ENCODE measurements around the gene FBXL4.

Gene FBXL4

GRCh38 chr6:98974309-98974708, 26.6 kb upstream of the FBXL4 start:
- Histone ChIP-seq H3K36me3 (ENCODE audit: insufficient read depth, low read length) (no peaks in the 10 kb centered on the region), H3K4me3 (ENCODE audit: low read depth in 1 of 2, low read length in 2 of 2) (no peak overlapping the region), H3K27me3 (ENCODE audit: control insufficient read depth in 1 of 2, insufficient read depth in 2 of 2, low read length in 2 of 2) (no peaks in the 10 kb centered on the region), H3K9ac (ENCODE audit: low read length) (no peak overlapping the region), H3K4me1 (ENCODE audit: insufficient read depth, low read length) (no peaks in the 10 kb centered on the region), H3K27ac (ENCODE audit: low read depth, low read length) (no peak overlapping the region), H3K9me3 (ENCODE audit: low read length) (no peaks in the 10 kb centered on the region)

- H3K4me1 ChIP-seq (ENCODE audit: insufficient read depth, low read length): no peaks in the 10 kb centered on the region
- H3K27me3 ChIP-seq (ENCODE audit: control insufficient read depth in 1 of 2, insufficient read depth in 2 of 2, low read length in 2 of 2): no peaks in the 10 kb centered on the region
- no peak overlapping the region for H3K4me3 ChIP-seq (ENCODE audit: low read depth in 1 of 2, low read length in 2 of 2)
- H3K9me3 ChIP-seq (ENCODE audit: low read length): no peaks in the 10 kb centered on the region
- no peak overlapping the region for H3K9ac ChIP-seq (ENCODE audit: low read length)
- H3K27ac ChIP-seq (ENCODE audit: low read depth, low read length): no peak overlapping the region
- no peaks in the 10 kb centered on the region for H3K36me3 ChIP-seq (ENCODE audit: insufficient read depth, low read length)
These were observed 25.8 kb upstream of the FBXL4 start for GRCh38 chr6:98973571-98973970.

DNA sequence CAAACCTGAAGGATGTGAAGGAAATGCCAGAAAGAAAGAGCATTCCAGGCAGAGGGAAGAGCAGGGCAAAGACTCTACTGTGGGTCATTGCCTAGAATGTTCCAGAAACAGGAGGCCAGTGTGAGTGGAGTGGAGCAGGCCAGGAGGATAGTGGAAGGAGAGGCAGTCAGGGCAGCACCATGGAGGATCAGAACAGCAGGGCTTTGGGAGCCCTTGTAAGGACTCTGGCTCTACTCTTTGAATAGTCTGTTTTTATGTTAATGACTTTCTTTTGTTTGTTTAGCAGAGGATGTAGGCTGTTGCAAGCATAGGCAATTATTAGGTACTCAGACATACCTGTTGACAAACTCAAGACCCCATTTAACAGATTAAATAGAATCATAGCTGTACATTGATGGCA, 23.6 kb upstream of the FBXL4 start:
- no peaks in the 10 kb centered on the region for H3K36me3 ChIP-seq (ENCODE audit: insufficient read depth, low read length)
- no peaks in the 10 kb centered on the region for H3K27me3 ChIP-seq (ENCODE audit: control insufficient read depth in 1 of 2, insufficient read depth in 2 of 2, low read length in 2 of 2)
- H3K9me3 ChIP-seq (ENCODE audit: low read length): no peaks in the 10 kb centered on the region
- no peak overlapping the region for H3K27ac ChIP-seq (ENCODE audit: low read depth, low read length)
- H3K4me1 ChIP-seq (ENCODE audit: insufficient read depth, low read length): no peaks in the 10 kb centered on the region
- H3K9ac ChIP-seq (ENCODE audit: low read length): no peak overlapping the region
- H3K4me3 ChIP-seq (ENCODE audit: low read depth in 1 of 2, low read length in 2 of 2): no peak overlapping the region

GRCh38 chr6:98970469-98970868, 22.7 kb upstream of the FBXL4 start:
- H3K9me3 ChIP-seq (ENCODE audit: low read length): no peaks in the 10 kb centered on the region
- H3K4me3 ChIP-seq (ENCODE audit: low read depth in 1 of 2, low read length in 2 of 2): no peak overlapping the region
- H3K27ac ChIP-seq (ENCODE audit: low read depth, low read length): no peak overlapping the region
- no peak overlapping the region for H3K9ac ChIP-seq (ENCODE audit: low read length)
- H3K27me3 ChIP-seq (ENCODE audit: control insufficient read depth in 1 of 2, insufficient read depth in 2 of 2, low read length in 2 of 2): no peaks in the 10 kb centered on the region
- H3K36me3 ChIP-seq (ENCODE audit: insufficient read depth, low read length): no peaks in the 10 kb centered on the region
- H3K4me1 ChIP-seq (ENCODE audit: insufficient read depth, low read length): no peaks in the 10 kb centered on the region

GRCh38 chr6:98967616-98968015, 19.9 kb upstream of the FBXL4 start:
- Histone ChIP-seq H3K36me3 (ENCODE audit: insufficient read depth, low read length) (no peaks in the 10 kb centered on the region), H3K4me3 (ENCODE audit: low read depth in 1 of 2, low read length in 2 of 2) (no peak overlapping the region), H3K4me1 (ENCODE audit: insufficient read depth, low read length) (peaks cover 10% of the 10 kb centered on the region), H3K9me3 (ENCODE audit: low read length) (no peaks in the 10 kb centered on the region), H3K27ac (ENCODE audit: low read depth, low read length) (no peak overlapping the region), H3K27me3 (ENCODE audit: control insufficient read depth in 1 of 2, insufficient read depth in 2 of 2, low read length in 2 of 2) (no peaks in the 10 kb centered on the region), H3K9ac (ENCODE audit: low read length) (no peak overlapping the region)

GRCh38 chr6:98959631-98960030, 11.9 kb upstream of the FBXL4 start:
- Histone ChIP-seq H3K4me1 (ENCODE audit: insufficient read depth, low read length) (peaks cover 13% of the 10 kb centered on the region), H3K9me3 (ENCODE audit: low read length) (no peaks in the 10 kb centered on the region), H3K27me3 (ENCODE audit: control insufficient read depth in 1 of 2, insufficient read depth in 2 of 2, low read length in 2 of 2) (no peaks in the 10 kb centered on the region), H3K4me3 (ENCODE audit: low read depth in 1 of 2, low read length in 2 of 2) (no peak overlapping the region), H3K27ac (ENCODE audit: low read depth, low read length) (no peak overlapping the region), H3K9ac (ENCODE audit: low read length) (no peak overlapping the region), H3K36me3 (ENCODE audit: insufficient read depth, low read length) (no peaks in the 10 kb centered on the region)

DNA sequence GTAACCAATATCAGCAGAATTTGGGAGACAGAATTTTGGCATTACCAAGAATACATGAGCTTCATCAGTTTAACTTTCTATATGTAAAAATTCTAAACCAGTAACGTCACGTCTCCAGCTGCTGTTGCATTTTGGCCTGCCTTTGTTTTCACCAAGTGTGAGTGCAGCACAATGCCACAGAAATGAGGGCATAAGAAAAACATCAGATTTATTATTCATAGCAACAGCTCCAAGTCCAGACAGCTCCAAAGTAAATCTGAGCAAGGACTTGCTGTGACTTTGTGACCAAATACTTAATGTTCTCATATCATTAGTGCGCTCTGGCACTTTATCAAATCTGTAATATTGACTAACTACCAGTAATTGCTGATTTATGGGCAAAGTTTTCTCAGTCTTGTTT, 11.0 kb upstream of the FBXL4 start:
- Histone ChIP-seq H3K36me3 (ENCODE audit: insufficient read depth, low read length) (no peaks in the 10 kb centered on the region), H3K9ac (ENCODE audit: low read length) (no peak overlapping the region), H3K4me1 (ENCODE audit: insufficient read depth, low read length) (peaks cover 6% of the 10 kb centered on the region), H3K4me3 (ENCODE audit: low read depth in 1 of 2, low read length in 2 of 2) (no peak overlapping the region), H3K27me3 (ENCODE audit: control insufficient read depth in 1 of 2, insufficient read depth in 2 of 2, low read length in 2 of 2) (no peaks in the 10 kb centered on the region), H3K27ac (ENCODE audit: low read depth, low read length) (no peak overlapping the region), H3K9me3 (ENCODE audit: low read length) (no peaks in the 10 kb centered on the region)

- peaks cover 6% of the 10 kb centered on the region for H3K4me1 ChIP-seq (ENCODE audit: insufficient read depth, low read length)
- H3K9me3 ChIP-seq (ENCODE audit: low read length): no peaks in the 10 kb centered on the region
- H3K9ac ChIP-seq (ENCODE audit: low read length): no peak overlapping the region
- H3K27ac ChIP-seq (ENCODE audit: low read depth, low read length): no peak overlapping the region
- no peaks in the 10 kb centered on the region for H3K27me3 ChIP-seq (ENCODE audit: control insufficient read depth in 1 of 2, insufficient read depth in 2 of 2, low read length in 2 of 2)
- H3K36me3 ChIP-seq (ENCODE audit: insufficient read depth, low read length): no peaks in the 10 kb centered on the region
- H3K4me3 ChIP-seq (ENCODE audit: low read depth in 1 of 2, low read length in 2 of 2): no peak overlapping the region
These were observed 9.7 kb upstream of the FBXL4 start for GRCh38 chr6:98957450-98957849.

- no peak overlapping the region for H3K4me3 ChIP-seq (ENCODE audit: low read depth in 1 of 2, low read length in 2 of 2)
- no peak overlapping the region for H3K9ac ChIP-seq (ENCODE audit: low read length)
- H3K36me3 ChIP-seq (ENCODE audit: insufficient read depth, low read length): no peaks in the 10 kb centered on the region
- no peaks in the 10 kb centered on the region for H3K9me3 ChIP-seq (ENCODE audit: low read length)
- peaks cover 18% of the 10 kb centered on the region for H3K4me1 ChIP-seq (ENCODE audit: insufficient read depth, low read length)
- no peaks in the 10 kb centered on the region for H3K27me3 ChIP-seq (ENCODE audit: control insufficient read depth in 1 of 2, insufficient read depth in 2 of 2, low read length in 2 of 2)
- no peak overlapping the region for H3K27ac ChIP-seq (ENCODE audit: low read depth, low read length)
These were observed 1.8 kb upstream of the FBXL4 start for GRCh38 chr6:98949589-98949988.

- H3K9ac ChIP-seq (ENCODE audit: low read length): peak overlapping the region; percentile 62
- no peaks in the 10 kb centered on the region for H3K36me3 ChIP-seq (ENCODE audit: insufficient read depth, low read length)
- H3K4me1 ChIP-seq (ENCODE audit: insufficient read depth, low read length): peaks cover 18% of the 10 kb centered on the region
- peak overlapping the region; percentile 69 to 90 for H3K4me3 ChIP-seq (ENCODE audit: low read depth in 1 of 2, low read length in 2 of 2)
- H3K27me3 ChIP-seq (ENCODE audit: control insufficient read depth in 1 of 2, insufficient read depth in 2 of 2, low read length in 2 of 2): no peaks in the 10 kb centered on the region
- H3K9me3 ChIP-seq (ENCODE audit: low read length): no peaks in the 10 kb centered on the region
- peak overlapping the region; percentile 85 for H3K27ac ChIP-seq (ENCODE audit: low read depth, low read length)
These were observed 801 bp downstream of the FBXL4 start for GRCh38 chr6:98946879-98947410.

DNA sequence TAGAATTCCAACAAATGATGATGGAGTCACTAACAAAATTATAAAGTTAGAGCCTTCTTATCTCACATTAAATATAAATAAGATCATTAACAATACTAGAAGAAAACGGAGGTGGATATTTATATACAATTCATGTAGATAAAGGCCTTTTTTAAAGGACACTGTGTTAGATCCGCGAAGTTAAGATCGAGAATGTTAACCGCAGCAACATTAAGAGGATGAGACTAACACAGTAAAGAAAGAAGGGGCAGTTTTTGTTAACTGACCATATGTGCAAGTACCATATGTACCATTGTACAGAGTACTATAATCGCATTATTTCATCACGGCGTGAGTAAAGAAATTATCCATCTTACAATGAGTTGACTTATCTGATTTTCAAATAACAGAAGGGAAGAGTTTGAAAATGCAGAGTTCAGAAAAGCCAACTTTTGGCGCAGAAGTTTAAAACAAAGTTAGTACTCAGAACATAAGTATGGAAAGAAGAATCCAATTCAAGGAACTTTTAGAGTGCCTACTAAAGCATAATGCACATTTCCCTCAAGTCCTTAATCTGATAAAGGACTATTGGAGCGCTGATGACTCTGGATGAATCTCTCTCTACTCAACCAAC, 1.4 kb downstream of the FBXL4 start:
- no peaks in the 10 kb centered on the region for H3K9me3 ChIP-seq (ENCODE audit: low read length)
- peak overlapping the region; percentile 62 for H3K9ac ChIP-seq (ENCODE audit: low read length)
- no peaks in the 10 kb centered on the region for H3K36me3 ChIP-seq (ENCODE audit: insufficient read depth, low read length)
- peak overlapping the region; percentile 69 to 90 for H3K4me3 ChIP-seq (ENCODE audit: low read depth in 1 of 2, low read length in 2 of 2)
- H3K4me1 ChIP-seq (ENCODE audit: insufficient read depth, low read length): peaks cover 18% of the 10 kb centered on the region
- no peaks in the 10 kb centered on the region for H3K27me3 ChIP-seq (ENCODE audit: control insufficient read depth in 1 of 2, insufficient read depth in 2 of 2, low read length in 2 of 2)
- peak overlapping the region; percentile 85 for H3K27ac ChIP-seq (ENCODE audit: low read depth, low read length)

Data from muscle layer of colon (tissue), 2 donors.